ENCODE measurements around the gene SOX12. TPM values are rescaled to one million over a fixed set of nuclear protein-coding genes. Genes with fewer than 3 reads are reported as not detected.
A peak's percentile ranks its signal among the peaks of the same experiment; 100 is the strongest.

The SOX12 gene
- total RNA-seq, 1 experiment from 2014 or later = 14.7 TPM

DNA sequence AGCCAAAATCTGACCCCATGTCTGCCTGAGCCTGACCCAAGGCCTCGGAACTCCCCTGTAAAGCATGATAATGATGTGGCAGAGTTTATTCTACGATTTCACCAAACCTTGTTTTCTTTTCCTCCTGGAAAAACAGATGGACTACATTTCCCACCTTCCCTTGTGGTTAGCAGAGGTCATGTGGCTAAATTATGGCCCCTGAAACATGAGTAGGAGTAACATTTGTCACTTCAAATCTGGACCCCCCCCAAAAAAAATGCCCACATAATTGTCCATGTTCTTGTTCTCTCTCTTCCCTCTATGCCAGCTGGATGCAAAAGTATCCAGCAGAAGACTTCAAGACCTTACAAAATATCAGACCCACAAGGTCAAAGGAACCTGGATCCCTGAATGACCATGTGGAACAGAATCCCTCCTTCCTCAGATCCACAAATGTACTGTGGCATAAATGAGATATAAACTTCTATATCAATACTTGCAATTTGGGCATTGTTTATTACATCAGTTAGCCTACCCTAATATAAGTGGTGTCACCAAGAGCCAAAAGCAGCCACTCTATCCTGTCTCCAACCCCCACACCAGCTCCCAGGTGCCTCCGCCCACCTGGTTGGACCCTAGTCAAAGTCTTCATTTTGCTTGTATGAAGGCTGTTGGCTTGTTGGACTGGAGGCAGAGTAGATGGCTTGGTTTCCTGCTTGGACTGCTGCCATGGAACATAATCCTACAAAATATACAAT, 36.2 kb upstream of the SOX12 start:
- peaks cover 20% of the 10 kb centered on the region for H3K4me1 ChIP-seq

DNA sequence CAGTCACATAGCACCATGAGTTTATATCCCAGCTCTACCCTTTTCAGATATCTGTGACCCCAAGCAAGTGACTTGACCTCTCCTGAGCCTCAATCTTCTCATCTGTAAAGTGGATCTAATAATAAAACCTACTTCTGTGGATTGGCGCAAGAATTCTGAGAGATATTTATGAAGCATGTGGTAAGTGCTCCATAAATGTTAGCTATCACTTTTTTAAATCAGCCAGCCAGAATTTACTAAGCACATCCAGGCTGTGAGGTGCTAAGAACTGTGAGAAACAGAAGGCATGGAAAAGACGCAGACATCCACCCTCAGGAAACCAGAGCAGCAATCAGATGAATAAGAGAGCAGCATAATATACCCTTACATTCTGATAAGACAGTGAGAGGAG, 35.7 kb upstream of the SOX12 start:
- Histone ChIP-seq H3K9me3 (no peaks in the 10 kb centered on the region), H3K4me3 (ENCODE audit: low read depth, low read length) (peak overlapping the region; percentile 74), H3K4me1 (peaks cover 20% of the 10 kb centered on the region), H3K27me3 (replicated peaks; ENCODE audit: control insufficient read depth, insufficient read depth, low read length) (no peaks in the 10 kb centered on the region), H3K36me3 (ENCODE audit: control insufficient read depth, insufficient read depth, low read length) (no peaks in the 10 kb centered on the region)
- Mint-ChIP-seq H3K36me3 (ENCODE audit: insufficient read depth, unreplicated experiment) (no peaks in the 10 kb centered on the region), H3K27me3 (ENCODE audit: insufficient read depth, unreplicated experiment) (no peaks in the 10 kb centered on the region), H3K4me3 (ENCODE audit: unreplicated experiment) (no peak overlapping the region), H3K27ac (ENCODE audit: unreplicated experiment) (no peak overlapping the region), H3K4me1 (ENCODE audit: low read depth, unreplicated experiment) (no peaks in the 10 kb centered on the region), H3K9me3 (ENCODE audit: unreplicated experiment) (no peaks in the 10 kb centered on the region)
- BruUV-seq (replicated peaks) = TSS peak; percentile 46
- POLR2A ChIA-PET = no interaction called here
- CTCF ChIA-PET = no interaction called here
- DNase-seq = no peak
- intact Hi-C loops (cut with micrococcal nuclease; ENCODE audit: unreplicated experiment) = no loop called here
- no peak for TF ChIP-seq CTCF (IDR thresholded peaks at IDR 0.05; ENCODE audit: insufficient read depth in 1 of 2, low read depth in 1 of 2, low read length in 1 of 2, severe bottlenecking in 1 of 2, unreplicated experiment in 1 of 2)

More for the DNA sequence above, 36.2 kb upstream of the SOX12 start:
- H3K4me1 Mint-ChIP-seq (ENCODE audit: low read depth, unreplicated experiment) = no peaks in the 10 kb centered on the region
- no peak overlapping the region for H3K27ac Mint-ChIP-seq (ENCODE audit: unreplicated experiment)
- no peaks in the 10 kb centered on the region for H3K36me3 Mint-ChIP-seq (ENCODE audit: insufficient read depth, unreplicated experiment)
- Histone ChIP-seq H3K4me3 (ENCODE audit: low read depth, low read length) (peak overlapping the region; percentile 74), H3K36me3 (ENCODE audit: control insufficient read depth, insufficient read depth, low read length) (no peaks in the 10 kb centered on the region), H3K27me3 (replicated peaks; ENCODE audit: control insufficient read depth, insufficient read depth, low read length) (no peaks in the 10 kb centered on the region), H3K9me3 (no peaks in the 10 kb centered on the region)
- no peaks in the 10 kb centered on the region for H3K27me3 Mint-ChIP-seq (ENCODE audit: insufficient read depth, unreplicated experiment)
- intact Hi-C loops (cut with micrococcal nuclease; ENCODE audit: unreplicated experiment) = no loop called here
- no peak for TF ChIP-seq CTCF (IDR thresholded peaks at IDR 0.05; ENCODE audit: insufficient read depth in 1 of 2, low read depth in 1 of 2, low read length in 1 of 2, severe bottlenecking in 1 of 2, unreplicated experiment in 1 of 2)
- ChIA-PET POLR2A (no interaction called here), CTCF (no interaction called here)
- no TSS peak for BruUV-seq (replicated peaks)
- no peak for DNase-seq
- no peak overlapping the region for H3K4me3 Mint-ChIP-seq (ENCODE audit: unreplicated experiment)
- no peaks in the 10 kb centered on the region for H3K9me3 Mint-ChIP-seq (ENCODE audit: unreplicated experiment)

DNA sequence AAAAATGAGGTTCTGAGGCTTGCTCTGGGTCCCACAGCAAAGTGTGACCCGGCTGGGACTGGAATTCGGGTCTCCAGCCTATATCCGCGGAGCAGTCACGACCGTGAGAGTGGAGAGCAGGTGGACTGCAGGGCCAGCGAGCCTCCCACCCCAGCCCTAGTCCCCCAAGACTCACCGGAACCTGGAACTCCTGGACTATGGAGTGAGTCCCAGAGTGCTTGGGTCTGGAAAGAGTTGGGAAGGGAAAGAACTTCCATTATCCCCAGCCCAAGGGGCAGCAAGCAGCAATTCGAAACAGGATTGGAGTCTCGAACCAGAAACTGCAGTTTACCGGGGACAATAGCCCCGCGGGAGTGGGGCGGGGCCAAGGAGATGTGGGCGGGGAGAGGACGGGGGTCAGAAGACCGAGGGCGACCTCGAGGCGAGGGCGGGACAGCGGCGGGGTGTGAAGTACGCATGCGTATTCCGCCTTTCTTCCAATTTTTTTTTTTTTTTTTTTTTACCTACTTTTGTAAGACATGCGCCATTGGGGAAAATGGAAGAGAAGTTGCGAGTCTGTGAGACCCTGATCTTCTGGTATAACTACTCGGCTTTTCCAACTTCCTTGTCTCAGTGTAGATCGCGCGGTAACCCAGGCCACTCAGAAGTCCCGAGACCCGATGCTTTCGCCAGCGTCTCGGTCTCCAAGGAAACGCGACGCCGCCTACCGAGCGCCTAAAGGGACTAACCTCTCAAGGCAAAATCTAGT, 35.1 kb upstream of the SOX12 start, which contains the start of gene C20orf96:
TSS of gene C20orf96 (minus strand) at position 667 of the 748 bp plus-strand sequence. CDS start at position 527, 140 bp downstream.
- H3K36me3 Mint-ChIP-seq (ENCODE audit: insufficient read depth, unreplicated experiment) = no peaks in the 10 kb centered on the region
- Histone ChIP-seq H3K9me3 (no peaks in the 10 kb centered on the region), H3K4me1 (peaks cover 20% of the 10 kb centered on the region), H3K27me3 (replicated peaks; ENCODE audit: control insufficient read depth, insufficient read depth, low read length) (no peaks in the 10 kb centered on the region), H3K4me3 (ENCODE audit: low read depth, low read length) (peak within 1 kb of the TSS; percentile 74), H3K36me3 (ENCODE audit: control insufficient read depth, insufficient read depth, low read length) (no peaks in the 10 kb centered on the region)
- TF ChIP-seq CTCF (IDR thresholded peaks at IDR 0.05; ENCODE audit: insufficient read depth in 1 of 2, low read depth in 1 of 2, low read length in 1 of 2, severe bottlenecking in 1 of 2, unreplicated experiment in 1 of 2) = peak; percentile 62 to 76
- intact Hi-C loops (cut with micrococcal nuclease; ENCODE audit: unreplicated experiment) = no loop called here
- no peaks in the 10 kb centered on the region for H3K27me3 Mint-ChIP-seq (ENCODE audit: insufficient read depth, unreplicated experiment)
- ChIA-PET CTCF (no interaction called here), POLR2A (no interaction called here)
- no peak within 1 kb of the TSS for H3K4me3 Mint-ChIP-seq (ENCODE audit: unreplicated experiment)
- BruUV-seq (replicated peaks) = no TSS peak
- H3K4me1 Mint-ChIP-seq (ENCODE audit: low read depth, unreplicated experiment) = no peaks in the 10 kb centered on the region
- peak; percentile 93 for DNase-seq
- no peaks in the 10 kb centered on the region for H3K9me3 Mint-ChIP-seq (ENCODE audit: unreplicated experiment)
- no peak within 1 kb of the TSS for H3K27ac Mint-ChIP-seq (ENCODE audit: unreplicated experiment)

Measured in Caco-2 (cell line).